Measurements from ENCODE around the gene PPID.

GRCh38 chr4:158688813-158689212 is 34.4 kb downstream of the PPID start:
- TF ChIP-seq EZH2phosphoT487 (IDR thresholded peaks at IDR 0.05; ENCODE audit: low read length) (no peak), CTCF (IDR thresholded peaks at IDR 0.05; ENCODE audit: low read length) (no peak), EZH2 (optimal IDR thresholded peaks at IDR 0.05; ENCODE audit: low read depth, low read length) (no peak)
